Measurements from ENCODE around the gene FARS2.
A peak's percentile ranks its signal among the peaks of the same experiment; 100 is the strongest.
"Not testable (repeated sequence)": the region's sequence is repeated elsewhere in the genome, so short reads cannot be mapped to it uniquely, and the experiment has no call there.

FARS2 gene

GRCh38 chr6:5782783-5783547 lies 521.7 kb downstream of the FARS2 start:
- Mint-ChIP-seq H3K4me3 (no peak overlapping the region), H3K9me3 (no peaks in the 10 kb centered on the region), H3K27ac (no peak overlapping the region), H3K27me3 (no peaks in the 10 kb centered on the region), H3K4me1 (peaks cover 36% of the 10 kb centered on the region), H3K36me3 (peaks cover 15% of the 10 kb centered on the region)
- no peak for ATAC-seq

DNA sequence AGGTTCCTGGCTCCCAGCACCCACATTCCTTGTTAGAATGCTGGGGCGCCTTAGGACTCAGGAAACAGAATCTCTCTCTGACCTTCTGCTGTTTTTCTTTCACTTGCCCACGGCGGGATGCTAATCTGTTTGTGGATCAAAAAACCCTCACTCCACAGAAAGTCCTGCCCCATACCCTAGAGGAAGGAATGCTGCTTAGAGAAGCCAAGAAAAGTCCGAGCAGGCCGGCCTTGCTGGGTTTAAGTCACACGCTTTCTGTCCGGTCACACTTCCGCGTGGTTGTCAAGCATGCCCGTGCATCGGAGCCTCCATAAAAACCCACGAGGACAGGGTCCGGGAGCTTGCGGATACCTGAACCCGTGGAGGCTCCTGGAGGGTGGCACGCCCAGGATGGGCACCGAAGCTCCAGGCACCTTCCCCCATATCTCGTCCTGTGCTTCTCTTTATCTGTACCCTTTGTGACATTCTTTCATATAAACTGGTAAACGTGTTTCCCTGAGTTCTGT lies 522.3 kb downstream of the FARS2 start:
- no peaks in the 10 kb centered on the region for H3K9me3 Mint-ChIP-seq
- no peak for ATAC-seq
- H3K4me3 Mint-ChIP-seq, result no peak overlapping the region
- H3K27ac Mint-ChIP-seq, result no peak overlapping the region
- peaks cover 33% of the 10 kb centered on the region for H3K4me1 Mint-ChIP-seq
- H3K27me3 Mint-ChIP-seq, result no peaks in the 10 kb centered on the region
- peaks cover 9% of the 10 kb centered on the region for H3K36me3 Mint-ChIP-seq

- ATAC-seq, result peak; percentile 40
- Mint-ChIP-seq H3K9me3 (peaks cover 2% of the 10 kb centered on the region), H3K27me3 (no peaks in the 10 kb centered on the region), H3K27ac (no peak overlapping the region), H3K36me3 (peaks cover 9% of the 10 kb centered on the region), H3K4me1 (peaks cover 27% of the 10 kb centered on the region), H3K4me3 (no peak overlapping the region)
Measured at GRCh38 chr6:5785249-5785648, 523.9 kb downstream of the FARS2 start.

GRCh38 chr6:5786321-5786968 lies 525.1 kb downstream of the FARS2 start:
- peaks cover 27% of the 10 kb centered on the region for H3K4me1 Mint-ChIP-seq
- peaks cover 8% of the 10 kb centered on the region for H3K36me3 Mint-ChIP-seq
- H3K27me3 Mint-ChIP-seq, result no peaks in the 10 kb centered on the region
- no peak for ATAC-seq
- H3K9me3 Mint-ChIP-seq, result peaks cover 3% of the 10 kb centered on the region
- H3K27ac Mint-ChIP-seq, result no peak overlapping the region
- no peak overlapping the region for H3K4me3 Mint-ChIP-seq

GRCh38 chr6:5786969-5787720 lies 525.8 kb downstream of the FARS2 start:
- H3K4me3 Mint-ChIP-seq, result no peak overlapping the region
- H3K27me3 Mint-ChIP-seq, result no peaks in the 10 kb centered on the region
- no peak overlapping the region for H3K27ac Mint-ChIP-seq
- H3K4me1 Mint-ChIP-seq, result peaks cover 23% of the 10 kb centered on the region
- peaks cover 6% of the 10 kb centered on the region for H3K36me3 Mint-ChIP-seq
- no peak for ATAC-seq
- H3K9me3 Mint-ChIP-seq, result peaks cover 6% of the 10 kb centered on the region

DNA sequence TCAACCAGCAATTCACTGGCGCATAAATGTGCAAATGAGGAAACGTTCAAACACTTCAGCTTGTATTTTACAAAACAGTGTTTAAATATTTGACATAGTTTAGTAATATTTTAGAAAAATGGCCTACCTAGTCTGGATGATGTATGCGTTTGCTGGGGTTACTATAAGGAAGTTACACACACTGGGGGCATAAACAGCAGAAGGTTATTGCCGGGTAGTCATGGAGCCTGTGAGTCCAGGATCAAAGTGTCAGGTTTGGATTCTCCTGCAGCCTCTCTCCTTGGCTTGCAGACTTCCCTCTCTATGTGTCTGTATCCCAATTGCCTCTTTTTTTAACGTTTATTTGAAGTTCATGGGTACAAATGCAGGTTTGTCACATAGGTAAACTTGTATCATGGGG lies 528.1 kb downstream of the FARS2 start:
- not testable (repeated sequence) for H3K27me3 Mint-ChIP-seq, H3K9me3 Mint-ChIP-seq, H3K4me3 Mint-ChIP-seq, H3K27ac Mint-ChIP-seq, ATAC-seq
- peaks cover 18% of the 10 kb centered on the region for H3K36me3 Mint-ChIP-seq
- peaks cover 16% of the 10 kb centered on the region for H3K4me1 Mint-ChIP-seq

GRCh38 chr6:5796555-5796954 lies 535.2 kb downstream of the FARS2 start:
- H3K9me3 Mint-ChIP-seq, result peaks cover 17% of the 10 kb centered on the region
- not testable (repeated sequence) for H3K27me3 Mint-ChIP-seq, H3K4me1 Mint-ChIP-seq, H3K4me3 Mint-ChIP-seq, H3K27ac Mint-ChIP-seq, ATAC-seq
- H3K36me3 Mint-ChIP-seq, result peaks cover 28% of the 10 kb centered on the region

- not testable (repeated sequence) for H3K4me1 Mint-ChIP-seq, H3K27ac Mint-ChIP-seq, H3K4me3 Mint-ChIP-seq, ATAC-seq, H3K27me3 Mint-ChIP-seq
- Mint-ChIP-seq H3K36me3 (peaks cover 16% of the 10 kb centered on the region), H3K9me3 (peaks cover 12% of the 10 kb centered on the region)
Measured at GRCh38 chr6:5806406-5806805, 545.1 kb downstream of the FARS2 start.

DNA sequence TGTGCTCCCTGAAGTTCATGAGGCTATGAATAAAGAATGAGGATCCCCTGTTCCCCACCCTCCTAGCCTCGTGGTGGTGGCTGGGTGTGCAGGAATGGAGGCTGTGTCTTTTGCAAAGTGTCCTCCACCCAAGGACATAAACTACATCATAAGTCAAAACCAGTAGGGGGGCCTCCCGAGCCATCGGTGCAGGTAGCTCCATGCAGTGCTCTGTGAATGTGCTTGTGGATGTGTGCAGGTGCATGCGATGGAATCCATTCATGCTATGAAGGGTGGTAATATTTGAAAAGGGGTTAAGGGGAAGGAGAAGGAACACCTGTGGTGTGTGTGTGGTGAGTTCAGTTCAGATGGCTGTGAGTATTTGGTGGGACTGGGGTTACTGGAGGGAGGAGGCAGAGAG lies 548.1 kb downstream of the FARS2 start:
- peaks cover 7% of the 10 kb centered on the region for H3K9me3 Mint-ChIP-seq
- peaks cover 14% of the 10 kb centered on the region for H3K4me1 Mint-ChIP-seq
- H3K4me3 Mint-ChIP-seq, result no peak overlapping the region
- H3K27me3 Mint-ChIP-seq, result no peaks in the 10 kb centered on the region
- H3K36me3 Mint-ChIP-seq, result peaks cover 11% of the 10 kb centered on the region
- H3K27ac Mint-ChIP-seq, result no peak overlapping the region
- ATAC-seq, result no peak

GRCh38 chr6:5811997-5812396 lies 550.7 kb downstream of the FARS2 start:
- H3K9me3 Mint-ChIP-seq, result peaks cover 3% of the 10 kb centered on the region
- no peak overlapping the region for H3K27ac Mint-ChIP-seq
- H3K4me1 Mint-ChIP-seq, result peaks cover 14% of the 10 kb centered on the region
- no peaks in the 10 kb centered on the region for H3K27me3 Mint-ChIP-seq
- H3K36me3 Mint-ChIP-seq, result no peaks in the 10 kb centered on the region
- no peak for ATAC-seq
- H3K4me3 Mint-ChIP-seq, result no peak overlapping the region

- Mint-ChIP-seq H3K9me3 (no peaks in the 10 kb centered on the region), H3K27ac (no peak overlapping the region), H3K4me3 (no peak overlapping the region), H3K4me1 (peaks cover 14% of the 10 kb centered on the region), H3K36me3 (no peaks in the 10 kb centered on the region), H3K27me3 (no peaks in the 10 kb centered on the region)
- ATAC-seq, result no peak
Measured at GRCh38 chr6:5813625-5814027, 552.3 kb downstream of the FARS2 start.

GRCh38 chr6:5814116-5814515 lies 552.8 kb downstream of the FARS2 start:
- H3K4me1 Mint-ChIP-seq, result peaks cover 14% of the 10 kb centered on the region
- no peak overlapping the region for H3K27ac Mint-ChIP-seq
- H3K9me3 Mint-ChIP-seq, result no peaks in the 10 kb centered on the region
- no peaks in the 10 kb centered on the region for H3K36me3 Mint-ChIP-seq
- no peaks in the 10 kb centered on the region for H3K27me3 Mint-ChIP-seq
- H3K4me3 Mint-ChIP-seq, result no peak overlapping the region
- no peak for ATAC-seq

DNA sequence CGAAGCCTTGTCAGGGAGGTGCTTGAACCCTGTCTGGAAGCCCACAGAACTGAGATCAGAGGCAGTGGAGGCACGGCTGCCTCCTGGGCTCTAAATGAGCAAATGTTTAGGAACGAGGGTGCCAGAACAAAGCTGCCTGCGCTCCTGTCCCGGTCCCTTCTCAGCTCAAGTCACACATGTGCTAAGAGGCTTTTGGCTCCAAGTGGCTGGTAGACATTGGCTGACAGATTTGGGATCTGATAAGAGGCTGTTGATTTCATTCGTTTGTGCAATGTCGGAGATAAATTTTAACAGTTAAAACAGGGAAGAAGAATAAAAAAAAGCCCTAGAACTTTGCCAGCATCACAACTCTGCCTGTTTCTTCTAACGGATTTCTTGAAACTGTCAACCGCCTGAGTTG lies 553.6 kb downstream of the FARS2 start:
- Mint-ChIP-seq H3K9me3 (no peaks in the 10 kb centered on the region), H3K27me3 (no peaks in the 10 kb centered on the region), H3K27ac (no peak overlapping the region)

GRCh38 chr6:5817869-5818268 lies 556.6 kb downstream of the FARS2 start:
- H3K27me3 Mint-ChIP-seq, result no peaks in the 10 kb centered on the region
- H3K36me3 Mint-ChIP-seq, result peaks cover 11% of the 10 kb centered on the region
- ATAC-seq, result no peak
- peaks cover 9% of the 10 kb centered on the region for H3K4me1 Mint-ChIP-seq
- no peaks in the 10 kb centered on the region for H3K9me3 Mint-ChIP-seq
- H3K27ac Mint-ChIP-seq, result no peak overlapping the region
- H3K4me3 Mint-ChIP-seq, result no peak overlapping the region

More for the DNA sequence above, 553.6 kb downstream of the FARS2 start:
- Mint-ChIP-seq H3K4me1 (peaks cover 9% of the 10 kb centered on the region), H3K4me3 (no peak overlapping the region), H3K36me3 (no peaks in the 10 kb centered on the region)
- ATAC-seq, result no peak

GRCh38 chr6:5818959-5819358 lies 557.6 kb downstream of the FARS2 start:
- H3K27ac Mint-ChIP-seq, result no peak overlapping the region
- no peaks in the 10 kb centered on the region for H3K27me3 Mint-ChIP-seq
- H3K36me3 Mint-ChIP-seq, result peaks cover 11% of the 10 kb centered on the region
- ATAC-seq, result no peak
- H3K4me1 Mint-ChIP-seq, result peaks cover 4% of the 10 kb centered on the region
- no peaks in the 10 kb centered on the region for H3K9me3 Mint-ChIP-seq
- no peak overlapping the region for H3K4me3 Mint-ChIP-seq
